ENCODE measurements around the gene SP5. TPM values are rescaled to one million over a fixed set of nuclear protein-coding genes. Genes with fewer than 3 reads are reported as not detected.
"Not testable (repeated sequence)": the region's sequence is repeated elsewhere in the genome, so short reads cannot be mapped to it uniquely, and the experiment has no call there.

The SP5 gene
- total RNA-seq, 1 experiment from 2014 or later = 0.98 TPM

- DNase-seq (ENCODE audit: low read depth, low spot score) (no peak), ATAC-seq (no peak)
- no peaks in the 10 kb centered on the region for H3K4me1 ChIP-seq (ENCODE audit: control insufficient read depth in 1 of 2, insufficient read depth in 2 of 2, low read length in 2 of 2)
- H3K27ac ChIP-seq (ENCODE audit: low read depth, low read length) = no peak overlapping the region
- H3K9ac ChIP-seq (ENCODE audit: low read length) = no peak overlapping the region
- H3K36me3 ChIP-seq (ENCODE audit: control insufficient read depth in 1 of 2, insufficient read depth in 2 of 2, low read length in 2 of 2) = no peaks in the 10 kb centered on the region
- intact Hi-C loops (cut with micrococcal nuclease) = no loop called here
- ChIA-PET POLR2A (no interaction called here), CTCF (no interaction called here), RAD21 (ENCODE audit: low non-redundant PET in 1 of 2, low total read pairs in 2 of 2, uncharacterized antibody in 2 of 2, unreplicated experiment in 2 of 2) (no interaction called here)
- no peak overlapping the region for H2AFZ ChIP-seq (ENCODE audit: low read depth, low read length, poor library complexity, severe bottlenecking)
- no peak for TF ChIP-seq CBX3 (IDR thresholded peaks at IDR 0.05; ENCODE audit: low read depth)
- no peak for TF ChIP-seq ZBTB33 (IDR thresholded peaks at IDR 0.05; ENCODE audit: extremely low read depth, insufficient replicate concordance, low read length)
- no peak for TF ChIP-seq ELF1 (IDR thresholded peaks at IDR 0.05; ENCODE audit: borderline replicate concordance, low read depth)
- TF ChIP-seq POLR2A (IDR thresholded peaks at IDR 0.05; ENCODE audit: borderline replicate concordance, extremely low read depth, insufficient read depth, insufficient read length) = no peak
- no peak for TF ChIP-seq EGR1 (IDR thresholded peaks at IDR 0.05; ENCODE audit: low read depth)
- no peak for TF ChIP-seq SP1 (IDR thresholded peaks at IDR 0.05; ENCODE audit: low read depth)
- no peaks in the 10 kb centered on the region for H3K9me3 ChIP-seq (ENCODE audit: control insufficient read depth in 1 of 2, insufficient read depth in 1 of 2, low read depth in 1 of 2, low read length in 2 of 2)
- H4K20me1 ChIP-seq (ENCODE audit: insufficient read depth) = no peaks in the 10 kb centered on the region
- no peaks in the 10 kb centered on the region for H3K9me2 ChIP-seq (ENCODE audit: insufficient read depth)
- H3K4me3 ChIP-seq (replicated peaks in 1 of 2; ENCODE audit: low read depth in 1 of 2, low read length in 2 of 2) = no peak overlapping the region
- no peaks in the 10 kb centered on the region for H3K27me3 ChIP-seq (ENCODE audit: insufficient read depth, low read length)
- H3K4me2 ChIP-seq (ENCODE audit: low read length) = no peak overlapping the region
- BruUV-seq (replicated peaks) = no TSS peak
- H3K79me2 ChIP-seq (ENCODE audit: insufficient read depth, low read length) = no peaks in the 10 kb centered on the region
Observed at GRCh38 chr2:170671079-170671478, 44.1 kb upstream of the SP5 start.

- intact Hi-C loops (cut with micrococcal nuclease); CTCF ChIA-PET: not testable (repeated sequence)
Observed at GRCh38 chr2:170674282-170674681, 40.9 kb upstream of the SP5 start.

More at GRCh38 chr2:170674282-170674681, 40.9 kb upstream of the SP5 start:
- H2AFZ ChIP-seq (ENCODE audit: low read depth, low read length, poor library complexity, severe bottlenecking); H3K9me2 ChIP-seq (ENCODE audit: insufficient read depth); H3K9me3 ChIP-seq (ENCODE audit: control insufficient read depth in 1 of 2, insufficient read depth in 1 of 2, low read depth in 1 of 2, low read length in 2 of 2); H3K27me3 ChIP-seq (ENCODE audit: insufficient read depth, low read length); POLR2A ChIA-PET; H3K9ac ChIP-seq (ENCODE audit: low read length); H3K4me3 ChIP-seq (replicated peaks in 1 of 2; ENCODE audit: low read depth in 1 of 2, low read length in 2 of 2); DNase-seq (ENCODE audit: low read depth, low spot score); H3K27ac ChIP-seq (ENCODE audit: low read depth, low read length); ATAC-seq; RAD21 ChIA-PET (ENCODE audit: low non-redundant PET in 1 of 2, low total read pairs in 2 of 2, uncharacterized antibody in 2 of 2, unreplicated experiment in 2 of 2); H3K36me3 ChIP-seq (ENCODE audit: control insufficient read depth in 1 of 2, insufficient read depth in 2 of 2, low read length in 2 of 2); H3K79me2 ChIP-seq (ENCODE audit: insufficient read depth, low read length); H3K4me1 ChIP-seq (ENCODE audit: control insufficient read depth in 1 of 2, insufficient read depth in 2 of 2, low read length in 2 of 2); H4K20me1 ChIP-seq (ENCODE audit: insufficient read depth); H3K4me2 ChIP-seq (ENCODE audit: low read length); BruUV-seq (replicated peaks): not testable (repeated sequence)
